Choroid plexus epithelial cell (primary cell): ENCODE data around the gene USP34.
A peak's percentile ranks its signal among the peaks of the same experiment; 100 is the strongest.

Experiments used
- DNase-seq: peaks from one replicate; pipeline ENCODE4 v3.0.0-alpha.2; 2010; ENCODE audit warnings: low read depth
- H3K4me3 ChIP-seq: 2 replicates; pipeline ENCODE4 v1.5.1; 2011; ENCODE audit warnings: low read depth, mild to moderate bottlenecking, control low read depth, low read length, moderate library complexity
- TF ChIP-seq, protein P1 (sequence below): conservative IDR thresholded peaks from 2 replicates; pipeline ENCODE4 v1.5.1; 2011; ENCODE audit warnings: low read depth, mild to moderate bottlenecking, control low read depth, inconsistent platforms, low read length, moderate library complexity

The USP34 gene, protein sequence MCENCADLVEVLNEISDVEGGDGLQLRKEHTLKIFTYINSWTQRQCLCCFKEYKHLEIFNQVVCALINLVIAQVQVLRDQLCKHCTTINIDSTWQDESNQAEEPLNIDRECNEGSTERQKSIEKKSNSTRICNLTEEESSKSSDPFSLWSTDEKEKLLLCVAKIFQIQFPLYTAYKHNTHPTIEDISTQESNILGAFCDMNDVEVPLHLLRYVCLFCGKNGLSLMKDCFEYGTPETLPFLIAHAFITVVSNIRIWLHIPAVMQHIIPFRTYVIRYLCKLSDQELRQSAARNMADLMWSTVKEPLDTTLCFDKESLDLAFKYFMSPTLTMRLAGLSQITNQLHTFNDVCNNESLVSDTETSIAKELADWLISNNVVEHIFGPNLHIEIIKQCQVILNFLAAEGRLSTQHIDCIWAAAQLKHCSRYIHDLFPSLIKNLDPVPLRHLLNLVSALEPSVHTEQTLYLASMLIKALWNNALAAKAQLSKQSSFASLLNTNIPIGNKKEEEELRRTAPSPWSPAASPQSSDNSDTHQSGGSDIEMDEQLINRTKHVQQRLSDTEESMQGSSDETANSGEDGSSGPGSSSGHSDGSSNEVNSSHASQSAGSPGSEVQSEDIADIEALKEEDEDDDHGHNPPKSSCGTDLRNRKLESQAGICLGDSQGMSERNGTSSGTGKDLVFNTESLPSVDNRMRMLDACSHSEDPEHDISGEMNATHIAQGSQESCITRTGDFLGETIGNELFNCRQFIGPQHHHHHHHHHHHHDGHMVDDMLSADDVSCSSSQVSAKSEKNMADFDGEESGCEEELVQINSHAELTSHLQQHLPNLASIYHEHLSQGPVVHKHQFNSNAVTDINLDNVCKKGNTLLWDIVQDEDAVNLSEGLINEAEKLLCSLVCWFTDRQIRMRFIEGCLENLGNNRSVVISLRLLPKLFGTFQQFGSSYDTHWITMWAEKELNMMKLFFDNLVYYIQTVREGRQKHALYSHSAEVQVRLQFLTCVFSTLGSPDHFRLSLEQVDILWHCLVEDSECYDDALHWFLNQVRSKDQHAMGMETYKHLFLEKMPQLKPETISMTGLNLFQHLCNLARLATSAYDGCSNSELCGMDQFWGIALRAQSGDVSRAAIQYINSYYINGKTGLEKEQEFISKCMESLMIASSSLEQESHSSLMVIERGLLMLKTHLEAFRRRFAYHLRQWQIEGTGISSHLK (N-terminal part only)

DNA sequence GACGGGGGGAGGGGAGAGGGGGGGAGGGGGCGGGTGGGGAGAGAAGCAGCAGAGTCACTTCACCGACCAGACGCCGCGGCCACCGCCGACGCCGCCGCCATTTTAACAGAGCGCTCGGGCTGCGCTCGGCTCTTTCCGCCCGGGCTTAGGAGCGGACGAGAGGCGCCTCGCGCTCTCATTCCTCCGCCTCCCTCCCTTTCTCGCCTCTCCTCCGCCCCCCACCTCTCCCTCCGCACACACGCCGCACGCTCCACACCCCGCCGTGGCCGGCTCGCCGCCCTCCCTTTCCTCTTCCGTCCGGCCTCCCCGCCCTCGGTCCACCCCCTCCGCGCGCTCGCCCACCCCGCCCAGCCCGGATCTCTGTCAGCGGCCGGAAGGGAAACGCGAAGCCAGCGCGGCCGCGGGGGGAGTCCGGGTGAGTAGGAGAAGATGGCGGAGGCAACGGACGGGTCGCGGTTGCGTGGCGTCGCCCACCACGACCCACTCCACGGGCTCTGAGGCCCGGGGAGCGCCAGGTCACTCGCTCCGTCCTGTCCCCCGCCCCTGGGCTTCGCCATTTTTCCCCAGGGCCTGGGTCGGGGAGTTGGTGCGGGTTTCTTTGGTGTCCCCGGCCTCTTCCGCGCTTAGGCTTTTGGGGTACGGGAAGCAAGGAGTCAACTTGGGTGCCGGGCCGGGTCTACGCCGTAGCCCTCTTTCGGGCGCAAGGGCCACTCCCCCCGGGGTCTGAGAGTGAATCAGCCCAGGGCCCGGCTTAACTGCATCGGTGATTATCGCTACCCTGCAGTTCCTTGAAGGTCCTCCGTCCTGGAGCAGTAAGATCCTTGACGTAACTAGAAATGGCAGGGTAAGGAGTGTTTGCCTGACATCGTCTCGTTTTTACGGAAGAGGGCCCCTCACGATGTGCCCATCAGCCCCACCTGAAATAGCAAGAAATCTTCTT lies at the start of gene USP34:
TSS of gene USP34 (minus strand) at position 123 of the 940 bp plus-strand sequence. CDS start 395 bp downstream, outside the sequence.
- DNase-seq = peak; percentile 98
- peak within 1 kb of the TSS; percentile 95 for H3K4me3 ChIP-seq
- TF ChIP-seq, protein P1, sequence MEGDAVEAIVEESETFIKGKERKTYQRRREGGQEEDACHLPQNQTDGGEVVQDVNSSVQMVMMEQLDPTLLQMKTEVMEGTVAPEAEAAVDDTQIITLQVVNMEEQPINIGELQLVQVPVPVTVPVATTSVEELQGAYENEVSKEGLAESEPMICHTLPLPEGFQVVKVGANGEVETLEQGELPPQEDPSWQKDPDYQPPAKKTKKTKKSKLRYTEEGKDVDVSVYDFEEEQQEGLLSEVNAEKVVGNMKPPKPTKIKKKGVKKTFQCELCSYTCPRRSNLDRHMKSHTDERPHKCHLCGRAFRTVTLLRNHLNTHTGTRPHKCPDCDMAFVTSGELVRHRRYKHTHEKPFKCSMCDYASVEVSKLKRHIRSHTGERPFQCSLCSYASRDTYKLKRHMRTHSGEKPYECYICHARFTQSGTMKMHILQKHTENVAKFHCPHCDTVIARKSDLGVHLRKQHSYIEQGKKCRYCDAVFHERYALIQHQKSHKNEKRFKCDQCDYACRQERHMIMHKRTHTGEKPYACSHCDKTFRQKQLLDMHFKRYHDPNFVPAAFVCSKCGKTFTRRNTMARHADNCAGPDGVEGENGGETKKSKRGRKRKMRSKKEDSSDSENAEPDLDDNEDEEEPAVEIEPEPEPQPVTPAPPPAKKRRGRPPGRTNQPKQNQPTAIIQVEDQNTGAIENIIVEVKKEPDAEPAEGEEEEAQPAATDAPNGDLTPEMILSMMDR = no peak

DNA sequence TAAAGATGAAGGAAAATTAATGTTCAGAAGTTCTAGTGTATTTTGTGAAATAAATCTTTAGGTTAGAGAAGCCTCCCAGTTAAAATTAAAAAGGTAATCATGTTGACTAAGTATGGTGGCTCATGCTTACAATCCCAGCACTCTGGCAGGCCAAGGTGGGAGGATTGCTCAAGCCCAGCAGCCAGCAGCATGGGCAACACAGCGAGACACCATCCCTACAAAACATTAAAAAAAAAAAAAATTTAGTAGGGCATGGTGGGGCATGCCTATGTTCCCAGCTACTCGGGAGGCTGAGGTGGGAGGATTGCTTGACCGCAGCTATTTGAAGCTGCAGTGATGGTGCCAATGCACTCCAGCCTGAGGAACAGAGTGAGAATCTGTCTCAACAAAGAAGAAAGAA lies 49.4 kb upstream of the USP34 start:
- no peak for DNase-seq
- no peak overlapping the region for H3K4me3 ChIP-seq
- TF ChIP-seq, protein P1 = no peak

DNA sequence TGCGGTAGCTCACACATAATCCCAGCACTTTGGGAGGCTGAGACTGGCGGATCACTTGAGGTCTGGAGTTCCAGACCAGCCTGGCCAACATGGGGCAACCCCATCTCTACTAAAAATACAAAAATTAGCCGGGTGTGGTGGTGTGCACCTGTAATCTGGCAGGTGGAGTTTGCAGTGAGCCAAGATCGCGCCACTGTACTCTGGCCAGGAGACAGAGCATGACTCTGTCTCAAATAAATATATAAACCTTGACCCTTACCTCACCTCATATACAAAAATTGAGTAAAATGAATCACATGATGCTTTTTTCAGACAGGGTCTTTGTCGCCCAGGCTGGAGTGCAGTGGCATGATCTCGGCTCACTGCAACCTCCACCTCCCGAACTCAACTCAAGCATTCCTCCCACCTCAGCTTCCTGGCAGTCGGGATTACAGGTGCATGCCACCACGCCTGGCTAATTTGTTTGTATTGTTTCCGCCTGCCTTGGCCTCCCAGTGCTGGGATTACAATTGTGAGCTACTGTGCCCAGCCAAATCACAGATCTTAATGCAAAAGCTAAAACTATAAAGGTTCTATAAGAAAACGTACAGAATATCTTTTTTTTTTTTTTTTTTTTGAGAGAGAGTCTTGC lies 42.0 kb upstream of the USP34 start:
- DNase-seq = no peak
- TF ChIP-seq, protein P1 = no peak

DNA sequence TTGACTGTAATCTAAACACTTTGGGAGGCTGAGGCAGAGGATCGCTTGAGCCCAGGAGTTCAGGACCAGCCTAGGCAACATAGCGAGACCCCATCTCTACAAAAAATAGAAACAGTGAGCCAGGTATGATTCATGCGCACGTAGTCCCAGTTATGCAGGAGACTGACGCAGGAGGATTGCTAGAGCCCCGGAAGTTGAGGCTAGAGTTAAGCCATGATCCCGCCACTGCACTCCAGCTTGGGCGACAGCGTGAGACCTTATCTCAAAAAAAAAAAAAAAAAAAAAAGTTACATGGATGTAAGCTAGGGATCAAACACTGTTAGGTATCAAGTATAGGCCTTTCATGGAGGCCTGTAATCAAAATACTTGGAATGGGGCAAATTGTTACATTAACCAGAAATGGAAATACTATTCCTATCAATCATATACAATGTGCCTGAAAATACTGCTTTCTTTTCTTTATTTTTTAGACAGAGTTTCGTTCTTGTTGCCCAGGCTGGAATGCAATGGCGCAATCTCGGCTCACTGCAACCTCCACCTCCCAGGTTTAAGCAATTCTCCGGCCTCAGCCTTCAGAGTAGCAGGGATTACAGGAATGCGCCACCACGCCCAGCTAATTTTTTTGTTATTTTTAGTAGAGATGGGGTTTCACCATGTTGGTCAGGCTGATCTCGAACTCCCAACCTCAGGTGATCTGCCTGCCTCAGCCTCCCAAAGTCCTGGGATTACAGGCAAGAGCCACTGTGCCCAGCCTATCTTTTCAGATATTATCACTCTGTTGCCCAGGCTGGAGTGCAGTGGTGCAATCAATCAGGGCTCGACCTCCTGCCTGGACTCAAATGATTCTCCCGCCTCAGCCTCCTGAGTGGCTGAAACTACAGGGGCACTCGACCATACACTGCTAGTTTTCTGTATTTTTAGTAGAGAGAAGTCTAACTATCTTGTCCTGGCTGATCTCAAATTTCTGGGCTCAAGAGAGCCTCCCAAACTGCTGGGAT lies 40.1 kb upstream of the USP34 start:
- peak; percentile 47 for DNase-seq
- no peak overlapping the region for H3K4me3 ChIP-seq
- TF ChIP-seq, protein P1 = no peak

More for the DNA sequence above, 42.0 kb upstream of the USP34 start:
- H3K4me3 ChIP-seq = no peak overlapping the region

DNA sequence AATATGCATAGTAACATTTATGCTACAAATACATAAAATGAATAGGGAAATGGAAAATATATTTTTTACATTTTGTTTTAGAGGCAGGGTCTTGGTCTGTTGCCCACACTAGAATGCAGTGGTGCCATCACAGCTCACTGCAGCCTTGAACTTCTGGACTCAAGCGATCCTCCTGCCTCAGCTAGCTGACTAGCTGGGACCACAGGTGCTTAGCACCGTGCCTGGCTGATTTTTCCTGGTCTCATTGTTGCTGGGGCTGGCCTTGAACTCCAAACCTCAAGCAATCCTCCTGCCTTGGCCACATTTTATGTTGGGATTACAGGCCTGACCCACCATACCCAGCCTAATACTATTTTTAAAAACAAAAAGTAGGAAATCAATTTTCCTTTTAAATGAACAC lies 34.1 kb upstream of the USP34 start:
- no peak for DNase-seq
- H3K4me3 ChIP-seq = no peak overlapping the region
- TF ChIP-seq, protein P1 = no peak
